Hypothalamus (tissue), 51 donors: ENCODE data around the gene LSM10.

Experiments
- DNase-seq, 51 donors: peaks; one replicate each; lab custom pipeline; 2025; lab: John Stamatoyannopoulos, UW

The LSM10 gene

DNA sequence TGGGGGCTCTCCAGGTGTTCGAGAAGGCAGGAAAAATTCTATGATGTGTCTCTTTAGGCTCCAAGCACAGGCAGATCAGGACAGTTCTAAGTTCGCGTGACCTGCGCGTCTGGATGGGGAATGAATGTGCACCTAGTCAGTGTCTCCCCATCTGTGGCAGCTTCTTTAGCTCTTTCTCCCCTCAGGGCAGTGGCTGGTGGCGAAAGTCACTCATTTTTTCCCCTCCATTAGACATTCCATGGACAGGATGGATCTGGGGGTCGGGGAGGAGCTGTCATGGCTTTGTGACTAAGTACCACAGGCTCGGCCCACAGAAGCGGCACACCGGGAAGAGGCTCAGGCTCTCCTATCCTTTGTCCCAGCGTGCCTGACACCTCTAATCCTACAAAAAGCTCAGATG, 43.2 kb downstream of the LSM10 start:
- no peak for DNase-seq

DNA sequence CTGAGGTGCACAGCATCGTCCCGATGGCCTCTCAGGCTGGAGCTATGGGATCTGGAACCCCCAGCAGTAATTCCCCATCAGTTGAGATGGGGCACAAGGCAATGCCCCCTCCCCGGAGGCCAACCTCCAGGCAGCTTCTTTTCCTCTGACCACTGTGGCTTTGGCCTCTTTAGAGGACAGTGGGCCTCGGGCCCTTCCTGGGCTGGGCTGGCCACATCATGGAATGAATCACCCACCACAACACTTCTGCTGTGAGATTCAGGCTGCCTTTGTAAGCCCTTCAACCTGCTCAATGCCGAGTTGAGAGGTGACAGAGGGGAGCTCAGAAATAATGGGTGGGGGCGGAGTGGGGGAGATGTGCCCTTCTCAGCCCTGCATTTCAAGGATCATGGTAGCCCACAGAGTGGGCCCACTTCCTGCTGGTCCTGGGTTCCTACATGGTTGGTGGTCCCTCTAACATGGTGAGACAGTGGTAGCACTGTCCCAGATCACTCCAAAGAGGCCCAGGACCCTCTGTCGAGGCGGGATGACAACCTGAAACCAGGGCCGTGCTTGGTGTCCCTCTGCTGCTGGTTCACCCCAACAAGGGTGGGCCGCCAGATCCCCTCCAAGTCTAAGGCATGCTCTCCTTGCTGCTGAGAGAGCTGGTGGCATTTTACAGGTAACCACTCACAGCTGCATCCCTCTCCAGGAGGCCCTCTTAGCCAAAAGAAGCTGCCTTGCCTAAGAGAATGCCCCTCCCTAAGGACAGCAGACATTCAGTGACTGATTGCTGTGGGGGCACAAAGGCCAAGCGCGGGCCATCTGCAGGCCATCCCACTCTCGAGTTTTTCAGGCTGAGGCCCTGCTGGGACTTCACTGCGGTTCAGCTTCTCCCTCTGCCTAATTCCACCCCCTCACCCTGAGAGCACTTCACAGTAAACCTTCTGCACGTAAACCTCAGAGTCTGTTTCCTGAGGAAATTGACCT, 44.5 kb downstream of the LSM10 start:
- no peak for DNase-seq

DNA sequence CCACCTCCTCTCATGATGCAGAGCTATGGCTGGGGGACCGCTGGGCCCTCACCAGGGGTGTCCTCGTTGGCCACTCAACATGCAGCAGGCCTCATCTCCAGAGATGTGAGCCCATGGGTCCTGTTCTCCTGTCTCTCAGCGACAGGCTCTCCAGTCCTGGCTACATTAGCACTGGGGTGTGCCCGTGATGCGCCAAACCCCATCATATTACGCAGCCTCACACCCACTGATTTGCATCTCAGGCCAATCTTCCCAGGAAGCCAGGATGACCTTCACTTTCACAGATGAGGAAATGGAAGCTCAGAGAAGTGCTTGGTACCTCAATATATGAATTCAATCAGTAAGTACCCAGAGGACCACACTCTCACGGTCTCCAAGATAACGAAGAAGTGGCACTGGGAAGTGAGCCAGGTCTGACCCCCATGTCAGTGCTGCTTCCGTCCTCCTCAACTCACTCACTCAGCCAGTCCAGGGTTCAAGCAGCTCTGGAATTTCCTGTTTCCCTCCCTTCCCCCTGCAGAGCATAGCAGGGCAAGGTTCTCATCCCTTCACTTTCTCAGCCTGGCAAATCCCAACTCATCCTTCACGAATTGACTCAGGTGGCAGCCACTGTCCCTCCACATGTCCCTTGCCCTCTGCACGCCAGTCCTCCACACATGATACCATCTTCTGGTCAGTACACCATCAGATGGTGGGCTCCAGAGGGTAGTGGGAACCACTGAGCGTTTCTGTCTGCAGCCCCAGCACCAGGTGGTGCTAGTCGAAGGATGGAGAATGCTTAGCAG, 45.4 kb downstream of the LSM10 start:
- DNase-seq: no peak

DNA sequence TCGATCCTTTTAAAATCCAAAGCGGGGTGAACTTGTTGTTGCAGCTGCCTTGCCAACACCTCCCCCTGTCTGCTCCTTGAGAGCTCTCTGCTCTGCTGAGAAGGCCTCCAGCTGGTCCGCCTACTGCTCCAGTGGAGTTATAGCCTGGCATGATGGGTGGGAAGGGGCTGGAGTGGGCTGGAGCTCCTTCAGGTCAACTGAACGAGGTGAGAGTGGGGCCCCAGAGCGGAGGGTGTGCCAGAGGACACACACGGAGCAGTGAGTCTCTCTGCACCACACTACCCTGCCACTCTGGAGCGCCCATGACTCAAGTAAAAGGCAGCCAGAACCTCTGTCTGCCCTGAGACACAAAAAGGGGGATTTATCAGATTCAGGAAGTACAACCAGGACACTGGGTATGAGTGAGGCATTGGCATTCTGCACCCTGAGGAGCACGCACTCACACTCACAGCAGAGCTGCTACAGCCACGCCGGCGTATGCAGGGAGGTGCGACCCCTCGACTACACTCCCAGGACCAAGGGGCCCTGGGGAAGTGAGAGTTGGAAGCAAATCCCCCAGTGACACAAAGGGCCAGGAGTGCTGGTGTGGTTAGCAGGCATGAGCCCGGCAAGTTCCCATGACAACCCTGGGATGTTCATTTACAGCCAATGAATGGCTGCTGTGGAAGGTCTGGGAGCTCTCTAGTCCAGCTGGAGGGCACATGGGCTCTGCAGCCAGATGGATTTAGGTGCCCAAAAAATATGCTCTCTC, 46.3 kb downstream of the LSM10 start:
- peak in 15 of 51 donors; percentile 10 to 47 (median 24) for DNase-seq

DNA sequence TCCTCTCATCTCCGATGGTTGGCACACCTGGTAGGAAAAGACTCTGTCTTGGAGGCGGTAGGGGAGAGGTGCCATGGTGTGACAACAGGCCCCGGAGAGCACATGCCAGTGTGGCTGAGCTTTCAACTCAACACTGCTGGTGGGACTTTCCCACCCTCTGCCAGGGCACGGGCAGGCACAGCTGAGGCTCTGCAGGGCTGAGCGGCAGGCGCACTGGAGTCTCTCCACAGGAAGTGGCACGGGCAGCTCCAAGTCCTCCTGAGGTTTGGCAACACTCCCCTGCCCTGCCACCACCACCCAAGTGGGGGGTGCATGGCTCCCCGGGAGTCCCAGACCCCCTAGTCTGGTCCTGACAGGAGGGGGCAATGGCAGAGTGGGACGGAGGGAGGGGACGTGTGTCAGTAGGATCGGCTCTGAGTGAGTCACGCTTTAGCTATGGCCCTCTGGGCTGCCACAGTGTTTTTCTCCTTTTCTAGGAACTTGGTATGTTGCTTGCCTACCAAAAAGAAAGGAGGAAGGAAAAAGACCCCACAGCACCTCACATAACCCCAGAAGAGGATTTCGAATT, 47.0 kb downstream of the LSM10 start:
- DNase-seq: peak in 5 of 51 donors; percentile 18 to 59 (median 36)

DNA sequence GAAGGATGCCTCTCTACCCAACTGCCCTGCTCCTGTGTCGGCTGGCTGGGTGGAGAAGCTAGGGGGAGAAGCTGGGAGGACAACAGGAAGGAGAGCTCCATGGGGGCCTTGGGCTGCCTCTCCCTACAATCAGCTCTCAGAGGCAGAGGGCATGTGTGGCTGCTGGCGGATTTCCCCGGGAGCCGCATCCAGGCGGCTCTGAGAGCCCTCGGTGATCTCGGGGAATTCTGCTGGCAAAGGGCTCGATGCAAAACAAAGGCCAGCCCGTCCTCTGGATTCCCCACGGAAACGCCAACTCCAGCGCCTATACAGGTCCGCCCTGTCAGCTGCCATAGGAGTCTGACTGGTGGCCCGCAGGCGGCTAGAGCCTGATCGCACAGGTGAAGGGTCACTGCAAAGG, 47.9 kb downstream of the LSM10 start:
- peak in 3 of 51 donors; percentile 9 to 13 (median 12) for DNase-seq

DNA sequence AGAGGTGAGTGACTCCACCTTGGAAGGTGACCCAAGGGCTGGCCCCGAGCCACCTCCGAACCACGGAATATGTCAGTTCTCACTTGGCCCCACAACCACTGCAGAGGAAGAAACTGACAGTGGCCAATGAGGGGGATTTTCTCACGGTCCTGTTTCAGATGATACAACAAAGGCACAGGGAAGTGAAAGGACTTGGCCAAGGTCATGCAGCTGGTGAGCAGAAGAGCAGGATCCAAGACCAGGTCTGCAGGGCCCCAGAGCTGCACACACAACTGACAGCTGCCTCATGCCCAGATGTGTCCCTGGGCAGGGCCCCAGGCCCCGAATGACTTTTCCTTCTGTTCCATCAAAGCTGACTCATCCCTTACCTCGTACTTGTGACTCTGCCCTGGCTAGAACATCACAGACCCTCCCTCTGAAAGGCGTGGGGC, 48.5 kb downstream of the LSM10 start:
- no peak for DNase-seq

DNA sequence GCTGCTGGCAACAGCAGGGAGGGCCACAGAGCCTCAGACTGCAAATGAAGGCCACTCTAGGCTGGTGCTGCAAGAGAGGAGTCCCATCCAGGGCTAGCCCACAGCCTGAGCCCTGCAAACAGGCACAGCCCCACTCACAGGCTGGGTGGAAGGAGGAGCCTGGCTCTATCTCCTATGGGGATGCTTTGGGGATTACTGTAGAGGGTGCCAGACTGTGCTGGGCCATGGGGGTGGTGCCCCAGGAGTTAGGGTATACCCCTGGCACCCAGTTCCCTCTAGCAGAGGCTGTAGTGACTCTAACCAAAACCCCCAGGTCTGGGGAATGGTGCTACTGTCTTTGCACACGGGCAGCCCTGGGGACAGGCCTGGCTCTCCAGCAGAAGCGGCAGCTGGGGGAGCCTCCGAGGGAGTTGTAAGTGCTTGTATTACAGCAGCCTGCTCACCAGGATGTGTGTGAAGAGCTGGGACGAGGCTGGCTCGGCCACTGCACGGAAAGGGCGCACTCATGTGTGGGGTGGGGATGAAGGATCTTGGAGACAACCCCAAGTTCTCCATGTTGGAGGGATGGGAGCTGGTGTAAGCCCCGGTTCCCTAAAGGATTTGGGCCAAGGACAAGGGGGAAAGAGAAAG, 50.9 kb downstream of the LSM10 start:
- DNase-seq: no peak

DNA sequence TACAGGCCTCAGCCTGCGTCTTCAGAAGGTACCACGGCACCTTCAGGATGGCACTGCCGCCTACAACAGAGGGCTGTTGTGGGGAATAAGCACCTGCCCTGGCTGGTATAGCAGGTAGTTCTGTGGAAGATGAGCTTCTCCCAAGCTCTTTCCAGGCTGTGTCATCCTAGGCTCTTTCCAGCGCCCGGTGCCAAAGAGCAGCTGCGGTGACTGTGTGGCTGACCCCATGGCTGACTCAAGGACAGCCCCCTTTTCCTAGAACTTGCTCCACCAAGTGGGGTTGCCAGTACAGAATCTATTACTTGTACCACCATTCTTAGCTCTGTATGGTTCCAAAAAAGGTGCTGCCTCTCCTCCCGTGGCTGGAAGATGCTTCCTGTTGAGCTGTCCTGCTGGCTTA, 52.4 kb downstream of the LSM10 start:
- DNase-seq: no peak

DNA sequence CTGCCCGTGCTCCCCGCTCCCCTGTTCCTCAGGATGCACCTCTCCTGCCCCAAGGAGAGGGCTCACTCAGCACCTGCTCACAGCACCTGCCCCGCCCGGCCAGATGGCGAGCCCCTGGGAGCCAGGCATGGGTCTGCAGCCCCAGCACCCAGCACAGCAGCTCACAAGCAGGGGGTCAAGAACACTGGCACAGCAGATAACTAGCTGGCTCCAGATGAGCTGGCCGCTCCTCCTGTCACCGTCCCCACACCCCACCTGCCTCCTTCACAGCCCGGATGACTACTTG, 53.4 kb downstream of the LSM10 start:
- no peak for DNase-seq

DNA sequence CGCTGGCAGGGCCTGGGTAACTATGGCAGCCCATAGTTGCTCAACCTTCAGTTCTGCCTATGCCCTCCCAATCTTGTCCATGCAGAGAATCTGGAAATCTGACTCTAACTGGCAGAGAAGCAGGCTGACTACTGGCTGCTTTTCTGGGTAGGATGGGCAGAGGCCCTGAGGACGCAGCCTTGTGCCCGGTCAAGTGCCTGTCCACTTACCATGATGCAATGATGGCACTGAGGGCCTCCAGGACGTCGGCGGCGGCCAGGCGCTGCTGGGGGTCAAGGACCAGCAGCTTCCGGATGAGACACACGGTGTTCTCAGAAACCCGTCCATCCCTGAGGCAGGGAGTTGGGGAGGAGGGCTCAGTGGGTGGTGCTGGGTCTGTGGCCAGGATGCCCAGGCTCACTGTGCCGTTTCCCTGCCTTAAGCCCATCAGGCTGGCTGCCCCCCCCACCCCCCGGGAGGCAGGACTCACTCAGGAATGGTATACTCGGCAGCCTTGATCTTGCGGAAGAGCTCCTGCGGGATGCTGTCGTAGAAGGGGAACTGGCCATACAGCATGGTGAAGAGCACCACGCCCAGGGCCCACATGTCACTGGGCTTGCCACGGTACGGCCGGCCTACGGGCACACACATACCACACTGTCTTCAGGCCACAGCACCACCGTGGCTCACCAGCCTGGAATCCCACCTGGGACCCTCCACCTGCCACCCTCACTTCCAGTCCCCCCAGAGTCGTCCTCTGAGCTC, 53.9 kb downstream of the LSM10 start:
- no peak for DNase-seq
